Medulla oblongata (tissue), 1 donor: ENCODE measurements around the gene EIF1AD.
A peak's percentile ranks its signal among the peaks of the same experiment; 100 is the strongest.
"Not testable (repeated sequence)": the region's sequence is repeated elsewhere in the genome, so short reads cannot be mapped to it uniquely, and the experiment has no call there.

Source experiments
- DNase-seq: peaks from one replicate; pipeline ENCODE4 v3.0.0-alpha.2; 2015; ENCODE audit errors: extremely low spot score

Gene EIF1AD

GRCh38 chr11:66022401-66023185, 20.6 kb upstream of the EIF1AD start:
- peak; percentile 64 for DNase-seq

GRCh38 chr11:66020618-66021357, 18.8 kb upstream of the EIF1AD start:
- no peak for DNase-seq

GRCh38 chr11:66020212-66020611, 18.3 kb upstream of the EIF1AD start:
- DNase-seq = no peak

GRCh38 chr11:66017321-66017720, 15.4 kb upstream of the EIF1AD start:
- no peak for DNase-seq

GRCh38 chr11:66016793-66017177, 14.8 kb upstream of the EIF1AD start:
- DNase-seq = no peak

GRCh38 chr11:66015936-66016792, 14.2 kb upstream of the EIF1AD start:
- DNase-seq = no peak

- DNase-seq = no peak
Measured at GRCh38 chr11:66015454-66015881, 13.5 kb upstream of the EIF1AD start.

GRCh38 chr11:66014804-66015453, 13.0 kb upstream of the EIF1AD start:
- DNase-seq = no peak

- no peak for DNase-seq
Measured at GRCh38 chr11:66013762-66014100, 11.8 kb upstream of the EIF1AD start.

- peak; percentile 8 for DNase-seq
Measured at GRCh38 chr11:66012946-66013761, 11.2 kb upstream of the EIF1AD start.

GRCh38 chr11:66012371-66012945, 10.5 kb upstream of the EIF1AD start:
- DNase-seq = no peak

GRCh38 chr11:66011785-66012303, 9.9 kb upstream of the EIF1AD start, which contains the start of gene CST6:
CST6 (plus strand) TSS chr11:66012008; CDS start chr11:66012045, 37 bp downstream.
- no peak for DNase-seq

- DNase-seq = no peak
Measured at GRCh38 chr11:66011239-66011784, 9.4 kb upstream of the EIF1AD start.

- not testable (repeated sequence) for DNase-seq
Measured at GRCh38 chr11:66010036-66010435, 8.1 kb upstream of the EIF1AD start.

GRCh38 chr11:66008468-66009101, 6.6 kb upstream of the EIF1AD start:
- DNase-seq = no peak

- DNase-seq = no peak
Measured at GRCh38 chr11:66008095-66008467, 6.1 kb upstream of the EIF1AD start.

- DNase-seq = no peak
Measured at GRCh38 chr11:66007201-66007634, 5.3 kb upstream of the EIF1AD start.

- no peak for DNase-seq
Measured at GRCh38 chr11:66006891-66007176, 4.9 kb upstream of the EIF1AD start.

GRCh38 chr11:66006134-66006890, 4.4 kb upstream of the EIF1AD start:
- no peak for DNase-seq
